Measurements from ENCODE around the gene SCGN. TPM values are rescaled to one million over a fixed set of nuclear protein-coding genes. Genes with fewer than 3 reads are reported as not detected.

Gene SCGN
- total and polyA plus RNA-seq, 2 of the 4 experiments (the other 2 are of a cell fraction): not detected

GRCh38 chr6:25670793-25671513 is 18.9 kb downstream of the SCGN start:
- H3K56ac ChIP-seq (ENCODE audit: extremely low read depth, insufficient read depth, low read length): no peak overlapping the region
- no peak overlapping the region for H2BK120ac ChIP-seq (ENCODE audit: low read depth, low read length)
- H2BK20ac ChIP-seq (ENCODE audit: low read depth, low read length): no peak overlapping the region
- no peaks in the 10 kb centered on the region for H4K20me1 ChIP-seq (ENCODE audit: insufficient read depth, low read length)
- no peaks in the 10 kb centered on the region for H3K27me3 ChIP-seq (ENCODE audit: control insufficient read depth, insufficient read depth, low read length)
- no peak overlapping the region for H3K4me3 ChIP-seq (ENCODE audit: insufficient read depth, low read depth, low read length)
- no peaks in the 10 kb centered on the region for H3K9me1 ChIP-seq (ENCODE audit: insufficient read depth, low read length)
- no TSS peak for BruUV-seq (replicated peaks)
- TF ChIP-seq CHD1 (IDR thresholded peaks at IDR 0.05; ENCODE audit: low read depth, low read length) (no peak), MAFK (IDR thresholded peaks at IDR 0.05; ENCODE audit: low read depth, low read length) (peak; percentile 74)
- no peak overlapping the region for H4K8ac ChIP-seq (ENCODE audit: low read depth in 2 of 2, low read length in 2 of 2)
- no peaks in the 10 kb centered on the region for H3K36me3 ChIP-seq (ENCODE audit: control insufficient read depth, insufficient read depth, low read length)
- in situ Hi-C loops (cut with MboI; ENCODE audit: low sequenced_read_pairs): no loop called here
- no peaks in the 10 kb centered on the region for H3K4me1 ChIP-seq (ENCODE audit: control insufficient read depth, insufficient read depth, low read length)
- no peak overlapping the region for H4K5ac ChIP-seq (ENCODE audit: low read depth, low read length)
- H3K14ac ChIP-seq (replicated peaks; ENCODE audit: low read depth, low read length): no peak overlapping the region
- ChIA-PET POLR2A (ENCODE audit: unreplicated experiment) (no interaction called here), CTCF (no interaction called here)
- dilution Hi-C loops (cut with HindIII; ENCODE audit: low sequenced_read_pairs, unreplicated experiment): no loop called here
- H2AK9ac ChIP-seq (replicated peaks; ENCODE audit: low read depth, low read length, poor library complexity): no peak overlapping the region
- H3K9ac ChIP-seq (ENCODE audit: low read depth, low read length): no peak overlapping the region
- no peak overlapping the region for H3K27ac ChIP-seq (ENCODE audit: insufficient read depth, low read length)
- no peak overlapping the region for H2BK15ac ChIP-seq (ENCODE audit: low read depth, low read length)
- no peaks in the 10 kb centered on the region for H3K9me3 ChIP-seq (ENCODE audit: control insufficient read depth, insufficient read depth, low read length)
- intact Hi-C loops (cut with micrococcal nuclease): no loop called here
- no peak overlapping the region for H3K4me2 ChIP-seq (ENCODE audit: low read depth, low read length)
- H3K4ac ChIP-seq (ENCODE audit: low read depth, low read length): no peak overlapping the region
- no peak overlapping the region for H2AFZ ChIP-seq (replicated peaks; ENCODE audit: low read length, poor library complexity)
- no peak for DNase-seq
- no peak overlapping the region for H2AK5ac ChIP-seq (ENCODE audit: low read depth, low read length)
- H3K23ac ChIP-seq (ENCODE audit: low read depth, low read length): no peak overlapping the region
- no peak overlapping the region for H4K91ac ChIP-seq (ENCODE audit: insufficient read depth, low read depth, low read length)
- no peak for ATAC-seq (ENCODE audit: low read depth)
- no CpG with 5 or more reads among the region's 7 CpGs for WGBS, 2 experiments (ENCODE audit: extremely low coverage in 2 of 2, insufficient read length in 1 of 2)
- no peak overlapping the region for H3K18ac ChIP-seq (ENCODE audit: low read depth, low read length)
- no peak overlapping the region for H2BK5ac ChIP-seq (ENCODE audit: low read depth, low read length, poor library complexity, severe bottlenecking)
- no peaks in the 10 kb centered on the region for H3K79me1 ChIP-seq (ENCODE audit: low read depth in 1 of 2, low read length in 2 of 2)
